HL-60 (cell line): Measurements from ENCODE around the gene SLC41A3.

Experiments
- DNase-seq, 2 experiments: peaks; one replicate each; pipeline ENCODE4 v3.0.0-alpha.2; 2010 to 2020; ENCODE audit warnings: low read depth in 1 of 2, low spot score in 1 of 2
- H3K27ac ChIP-seq: fragments of 250-450 bp; sonication (Bioruptor Pico); replicated peaks from 2 replicates; pipeline ENCODE4 v1.5.1; 2020; ENCODE audit warnings: mild to moderate bottlenecking, moderate library complexity
- H3K27me3 ChIP-seq: fragments of 250-450 bp; sonication (Bioruptor Pico); 2 replicates; pipeline ENCODE4 v1.5.1; 2021; ENCODE audit warnings: mild to moderate bottlenecking, moderate library complexity; ENCODE audit not compliant: insufficient read depth, poor library complexity, severe bottlenecking
- H3K4me3 ChIP-seq: replicated peaks from 2 replicates; pipeline ENCODE4 v1.5.1; 2011; ENCODE audit warnings: mild to moderate bottlenecking, control low read depth, low read length; ENCODE audit not compliant: insufficient read depth
- GABPA ChIP-seq: IDR thresholded peaks from 2 replicates; pipeline ENCODE4 v1.6.1; 2012; ENCODE audit warnings: low read depth
- POLR2AphosphoS5 ChIP-seq: IDR thresholded peaks from 2 replicates; pipeline ENCODE4 v1.6.1; 2012; ENCODE audit warnings: low read depth
- SPI1 ChIP-seq: IDR thresholded peaks from 2 replicates; pipeline ENCODE4 v1.6.1; 2012; ENCODE audit warnings: low read depth, mild to moderate bottlenecking, borderline replicate concordance
- TF ChIP-seq, protein P1 (sequence below): IDR thresholded peaks from 2 replicates; pipeline ENCODE4 v1.6.1; 2012; ENCODE audit warnings: low read depth; ENCODE audit not compliant: insufficient replicate concordance
- TF ChIP-seq, protein P2 (sequence below): IDR thresholded peaks from one replicate; pipeline ENCODE4 v1.5.1; 2011; ENCODE audit warnings: low read length, control low read depth, inconsistent platforms; ENCODE audit not compliant: insufficient read depth

The SLC41A3 gene

DNA sequence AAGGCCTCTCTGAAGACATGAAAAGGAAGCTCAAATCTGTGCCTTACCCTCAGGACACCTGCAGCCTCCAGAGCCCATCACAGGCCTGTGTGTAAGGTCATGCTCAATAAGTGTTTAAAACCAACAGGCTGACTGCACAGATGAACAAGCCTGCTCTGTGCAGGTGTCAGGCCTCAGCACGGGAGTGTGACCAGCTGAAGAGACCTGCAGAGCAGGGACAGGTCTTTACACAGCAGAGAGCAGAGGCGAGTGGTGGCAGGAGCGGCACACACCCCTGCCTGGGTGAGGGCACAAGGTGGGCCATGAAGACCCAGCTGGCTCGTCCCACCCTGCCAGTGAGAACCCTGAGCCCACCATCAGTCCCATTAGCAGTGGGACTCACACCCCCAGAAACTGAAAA is 58.1 kb downstream of the SLC41A3 start:
- Histone ChIP-seq H3K4me3 (no peak overlapping the region), H3K27ac (no peak overlapping the region), H3K27me3 (no peaks in the 10 kb centered on the region)
- TF ChIP-seq POLR2AphosphoS5 = no peak
- no peak for TF ChIP-seq SPI1
- TF ChIP-seq, protein P1, sequence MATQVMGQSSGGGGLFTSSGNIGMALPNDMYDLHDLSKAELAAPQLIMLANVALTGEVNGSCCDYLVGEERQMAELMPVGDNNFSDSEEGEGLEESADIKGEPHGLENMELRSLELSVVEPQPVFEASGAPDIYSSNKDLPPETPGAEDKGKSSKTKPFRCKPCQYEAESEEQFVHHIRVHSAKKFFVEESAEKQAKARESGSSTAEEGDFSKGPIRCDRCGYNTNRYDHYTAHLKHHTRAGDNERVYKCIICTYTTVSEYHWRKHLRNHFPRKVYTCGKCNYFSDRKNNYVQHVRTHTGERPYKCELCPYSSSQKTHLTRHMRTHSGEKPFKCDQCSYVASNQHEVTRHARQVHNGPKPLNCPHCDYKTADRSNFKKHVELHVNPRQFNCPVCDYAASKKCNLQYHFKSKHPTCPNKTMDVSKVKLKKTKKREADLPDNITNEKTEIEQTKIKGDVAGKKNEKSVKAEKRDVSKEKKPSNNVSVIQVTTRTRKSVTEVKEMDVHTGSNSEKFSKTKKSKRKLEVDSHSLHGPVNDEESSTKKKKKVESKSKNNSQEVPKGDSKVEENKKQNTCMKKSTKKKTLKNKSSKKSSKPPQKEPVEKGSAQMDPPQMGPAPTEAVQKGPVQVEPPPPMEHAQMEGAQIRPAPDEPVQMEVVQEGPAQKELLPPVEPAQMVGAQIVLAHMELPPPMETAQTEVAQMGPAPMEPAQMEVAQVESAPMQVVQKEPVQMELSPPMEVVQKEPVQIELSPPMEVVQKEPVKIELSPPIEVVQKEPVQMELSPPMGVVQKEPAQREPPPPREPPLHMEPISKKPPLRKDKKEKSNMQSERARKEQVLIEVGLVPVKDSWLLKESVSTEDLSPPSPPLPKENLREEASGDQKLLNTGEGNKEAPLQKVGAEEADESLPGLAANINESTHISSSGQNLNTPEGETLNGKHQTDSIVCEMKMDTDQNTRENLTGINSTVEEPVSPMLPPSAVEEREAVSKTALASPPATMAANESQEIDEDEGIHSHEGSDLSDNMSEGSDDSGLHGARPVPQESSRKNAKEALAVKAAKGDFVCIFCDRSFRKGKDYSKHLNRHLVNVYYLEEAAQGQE = no peak
- TF ChIP-seq GABPA = no peak
- TF ChIP-seq, protein P2, sequence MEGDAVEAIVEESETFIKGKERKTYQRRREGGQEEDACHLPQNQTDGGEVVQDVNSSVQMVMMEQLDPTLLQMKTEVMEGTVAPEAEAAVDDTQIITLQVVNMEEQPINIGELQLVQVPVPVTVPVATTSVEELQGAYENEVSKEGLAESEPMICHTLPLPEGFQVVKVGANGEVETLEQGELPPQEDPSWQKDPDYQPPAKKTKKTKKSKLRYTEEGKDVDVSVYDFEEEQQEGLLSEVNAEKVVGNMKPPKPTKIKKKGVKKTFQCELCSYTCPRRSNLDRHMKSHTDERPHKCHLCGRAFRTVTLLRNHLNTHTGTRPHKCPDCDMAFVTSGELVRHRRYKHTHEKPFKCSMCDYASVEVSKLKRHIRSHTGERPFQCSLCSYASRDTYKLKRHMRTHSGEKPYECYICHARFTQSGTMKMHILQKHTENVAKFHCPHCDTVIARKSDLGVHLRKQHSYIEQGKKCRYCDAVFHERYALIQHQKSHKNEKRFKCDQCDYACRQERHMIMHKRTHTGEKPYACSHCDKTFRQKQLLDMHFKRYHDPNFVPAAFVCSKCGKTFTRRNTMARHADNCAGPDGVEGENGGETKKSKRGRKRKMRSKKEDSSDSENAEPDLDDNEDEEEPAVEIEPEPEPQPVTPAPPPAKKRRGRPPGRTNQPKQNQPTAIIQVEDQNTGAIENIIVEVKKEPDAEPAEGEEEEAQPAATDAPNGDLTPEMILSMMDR = no peak
- DNase-seq = no peak

DNA sequence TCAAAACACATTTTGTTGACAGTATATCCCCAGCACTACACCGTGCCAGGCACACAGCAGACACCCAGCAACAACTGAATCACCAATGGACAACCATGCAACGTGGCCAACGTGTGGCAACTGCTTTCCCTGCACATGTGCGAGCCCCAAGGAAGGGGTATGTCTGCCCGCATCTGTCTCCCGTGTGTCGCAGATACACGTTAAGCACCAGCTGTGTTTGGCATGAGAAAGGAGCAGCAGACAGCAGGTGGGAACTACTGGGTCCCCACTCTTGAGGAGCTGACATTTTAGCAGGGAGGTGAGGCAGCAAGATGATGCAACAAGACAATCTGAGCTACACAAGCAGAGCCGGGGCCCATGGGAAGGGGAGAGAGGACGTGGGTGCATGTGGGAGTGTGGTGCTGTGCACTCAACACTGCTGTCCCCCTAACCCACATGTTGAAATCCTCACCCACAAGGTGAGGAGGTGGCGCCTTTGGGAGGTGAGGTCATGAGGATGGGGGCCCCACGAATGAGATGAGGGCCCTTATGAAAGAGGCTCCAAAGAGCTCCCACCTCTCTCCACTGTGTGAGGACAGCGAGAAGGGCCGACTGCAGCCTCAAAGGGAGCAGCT is 58.7 kb downstream of the SLC41A3 start:
- Histone ChIP-seq H3K27ac (no peak overlapping the region), H3K27me3 (no peaks in the 10 kb centered on the region), H3K4me3 (no peak overlapping the region)
- no peak for DNase-seq
- TF ChIP-seq, protein P1 = no peak
- TF ChIP-seq GABPA (no peak), SPI1 (no peak), POLR2AphosphoS5 (no peak)
- TF ChIP-seq, protein P2 = no peak

DNA sequence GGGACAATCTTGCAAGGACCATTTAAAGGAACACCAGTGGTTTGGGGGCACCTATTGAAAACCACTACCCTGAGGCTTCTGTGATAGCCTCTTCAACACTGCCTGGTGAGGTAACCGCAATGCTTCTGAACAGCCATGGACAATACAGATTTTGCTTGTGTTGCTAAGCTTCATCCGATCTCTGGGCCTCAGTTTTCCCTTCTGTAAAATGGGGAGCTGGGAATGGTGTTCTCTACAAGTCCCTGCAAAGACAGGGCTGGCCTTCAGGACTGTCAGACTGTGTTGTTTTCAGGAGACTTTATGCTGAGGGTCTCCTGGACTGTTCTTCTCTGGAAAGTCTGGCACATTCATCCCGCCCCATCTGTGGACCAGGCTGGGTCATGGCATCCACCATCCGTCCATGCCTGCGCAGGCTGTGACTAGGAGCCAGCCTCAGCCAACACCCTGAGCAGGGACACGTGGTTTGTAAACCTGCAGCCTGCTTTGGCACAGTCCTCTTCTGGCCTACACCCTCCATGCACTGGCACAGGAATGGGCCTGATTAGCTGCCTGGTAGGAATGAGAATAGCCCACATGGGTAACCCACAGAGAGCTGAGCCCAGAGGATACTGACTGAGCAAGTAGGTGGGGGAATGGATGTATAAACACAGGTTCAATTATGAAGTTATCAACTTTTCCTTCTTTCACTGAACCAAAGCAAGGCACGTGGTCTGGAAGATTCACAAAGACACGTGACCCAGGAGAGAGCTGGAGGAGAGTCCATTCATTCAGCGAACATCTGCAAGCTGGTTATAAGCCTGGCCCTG is 59.7 kb downstream of the SLC41A3 start:
- DNase-seq = no peak
- H3K27ac ChIP-seq = no peak overlapping the region
- TF ChIP-seq POLR2AphosphoS5 = no peak
- TF ChIP-seq, protein P2 = no peak
- TF ChIP-seq GABPA = no peak
- TF ChIP-seq, protein P1 = no peak
- H3K27me3 ChIP-seq = no peaks in the 10 kb centered on the region
- H3K4me3 ChIP-seq = no peak overlapping the region
